K562 (cell line): ENCODE results near the gene MYO1D. TPM values are rescaled to one million over a fixed set of nuclear protein-coding genes. Genes with fewer than 3 reads are reported as not detected.

Experiments
- ATAC-seq: fragments of 200-7000 bp; cut with Tn5 transposase; 3 replicates; pipeline ENCODE4 v1.9.1; 2020; ENCODE audit warnings: moderate library complexity
- BruUV-seq: library from RNA; stranded (reverse); fragments of 400-500 nt; replicated peaks from 2 replicates; lab custom pipeline; 2021; lab: Mats Ljungman, UMichigan
- CTCF ChIA-PET: fragments of 300-600 bp; formaldehyde crosslinking; extraction: SDS; loops from one replicate; lab custom pipeline; 2021; ENCODE audit warnings: low intra/inter-chr PET ratio; lab: Yijun Ruan, JAX
- POLR2A ChIA-PET: fragments of 300-600, 350-650 bp; sonication (Branson Sonifier 250); formaldehyde crosslinking; extraction: SDS; loops from one replicate; lab custom pipeline; 2021; ENCODE audit warnings: antibody characterized with exemption, inconsistent platforms; lab: Yijun Ruan, JAX
- DNase-seq, 4 experiments: peaks; one replicate each; pipeline versions ENCODE4 v3.0.0 to v3.0.0-alpha.2; 2011 to 2018; ENCODE audit warnings: low spot score in 3 of 4, mixed read lengths in 3 of 4; ENCODE audit errors: extremely low read depth in 1 of 4
- FAIRE-seq: peaks from 2 replicates; lab custom pipeline; 2011; peaks lifted over from hg19 to GRCh38; lab: Jason Lieb, UNC
- H2AFZ ChIP-seq: 2 replicates; pipeline ENCODE4 v1.6.0; 2011; ENCODE audit warnings: low read depth, low read length, control low read depth, inconsistent platforms
- H3K27ac ChIP-seq: fragments of 200-600 bp; 3 replicates; pipeline ENCODE4 v1.8.0; 2011; ENCODE audit warnings: low read depth, mild to moderate bottlenecking, control low read depth, inconsistent platforms, low read length, moderate library complexity, mixed read lengths; ENCODE audit errors: extremely low read depth
- H3K27me3 ChIP-seq, 2 experiments: fragments of 300-600 bp in 1 of 2; 2 replicates in 1 of 2; 3 replicates in 1 of 2; pipeline versions ENCODE4 v1.6.0 to v1.8.0; 2011; ENCODE audit warnings: inconsistent platforms in 2 of 2, low read length in 2 of 2, mild to moderate bottlenecking in 1 of 2, mixed read lengths in 1 of 2, moderate library complexity in 1 of 2; ENCODE audit not compliant: control insufficient read depth in 2 of 2, insufficient read depth in 2 of 2
- H3K36me3 ChIP-seq: fragments of 300-600 bp; 3 replicates; pipeline ENCODE4 v1.8.0; 2011; ENCODE audit warnings: mild to moderate bottlenecking, low read length, inconsistent platforms; ENCODE audit not compliant: control insufficient read depth, insufficient read depth
- H3K4me1 ChIP-seq, 2 experiments: fragments of 200-600 bp in 1 of 2; replicated peaks in 1 of 2; 2 replicates in 1 of 2; 3 replicates in 1 of 2; pipeline versions ENCODE4 v1.5.1 to v1.8.0; 2011; ENCODE audit warnings: inconsistent platforms in 2 of 2, low read length in 2 of 2, mild to moderate bottlenecking in 1 of 2, mixed read lengths in 1 of 2, moderate library complexity in 1 of 2; ENCODE audit not compliant: control insufficient read depth in 2 of 2, insufficient read depth in 2 of 2
- H3K4me2 ChIP-seq: 2 replicates; pipeline ENCODE4 v1.6.1; 2011; ENCODE audit warnings: low read length, control low read depth, inconsistent platforms, mixed read lengths; ENCODE audit not compliant: insufficient read depth
- H3K4me3 ChIP-seq: fragments of 200-600 bp; sonication (generic), shearing (Covaris generic); 2 replicates; pipeline ENCODE4 v1.5.1; 2016; ENCODE audit warnings: control low read depth, inconsistent platforms
- H3K79me2 ChIP-seq: fragments of 200-600 bp; 3 replicates; pipeline ENCODE4 v1.8.0; 2011; ENCODE audit warnings: low read length, inconsistent platforms; ENCODE audit not compliant: control insufficient read depth, insufficient read depth
- H3K9ac ChIP-seq, 2 experiments: 2 replicates each; pipeline versions ENCODE4 v1.6.0 to v1.6.1; 2011; ENCODE audit warnings: low read depth in 2 of 2, low read length in 2 of 2, control low read depth in 1 of 2, inconsistent platforms in 1 of 2, mild to moderate bottlenecking in 1 of 2, mixed read lengths in 1 of 2; ENCODE audit not compliant: insufficient read depth in 1 of 2
- H3K9me1 ChIP-seq: one replicate; pipeline ENCODE4 v1.6.0; 2011; ENCODE audit warnings: inconsistent platforms, mild to moderate bottlenecking, low read length, moderate library complexity; ENCODE audit not compliant: control insufficient read depth, insufficient read depth
- H3K9me3 ChIP-seq: replicated peaks from 2 replicates; pipeline ENCODE4 v1.5.1; 2011; ENCODE audit warnings: low read depth, low read length, inconsistent platforms; ENCODE audit not compliant: control insufficient read depth, insufficient read depth
- H4K20me1 ChIP-seq: replicated peaks from 2 replicates; pipeline ENCODE4 v1.6.1; 2011; ENCODE audit warnings: low read length, inconsistent platforms, mixed read lengths; ENCODE audit not compliant: control insufficient read depth, insufficient read depth
- ATF7 ChIP-seq: fragments of 450-650 bp; IDR thresholded peaks from 2 replicates; pipeline ENCODE4 v1.7.1; 2014; ENCODE audit warnings: mild to moderate bottlenecking, moderate library complexity
- CBFA2T3 ChIP-seq: fragments of 450-650 bp; IDR thresholded peaks from 2 replicates; pipeline ENCODE4 v1.6.1; 2017
- ELF4 ChIP-seq: fragments of 450-650 bp; formaldehyde crosslinking; IDR thresholded peaks from 2 replicates; pipeline ENCODE4 v1.4.0; 2022; ENCODE audit warnings: missing genetic modification characterization
- HNRNPH1 ChIP-seq: fragments of 200-400 bp; formaldehyde crosslinking; optimal IDR thresholded peaks from 2 replicates; pipeline ENCODE3; 2017; ENCODE audit warnings: low read depth, mild to moderate bottlenecking, low read length, moderate library complexity
- HNRNPUL1 ChIP-seq: fragments of 200-400 bp; formaldehyde crosslinking; IDR thresholded peaks from 2 replicates; pipeline ENCODE4 v1.6.1; 2017; ENCODE audit warnings: low read length
- KLF16 ChIP-seq: IDR thresholded peaks from 2 replicates; pipeline ENCODE4 v1.6.1; 2016; ENCODE audit warnings: antibody characterized with exemption
- MCM3 ChIP-seq: fragments of 450-650 bp; IDR thresholded peaks from 2 replicates; pipeline ENCODE4 v1.6.1; 2016
- MYNN ChIP-seq, 2 experiments: sonication (generic); formaldehyde crosslinking in 1 of 2; IDR thresholded peaks; 2 replicates each; pipeline versions ENCODE4 v1.5.0 to v1.6.1; 2016 to 2020; ENCODE audit warnings: antibody characterized with exemption in 1 of 2, missing genetic modification reagents in 1 of 2
- POLR2A ChIP-seq: fragments of 450-650 bp; conservative IDR thresholded peaks from 2 replicates; pipeline ENCODE4 v1.6.1; 2016
- POLR2AphosphoS2 ChIP-seq: IDR thresholded peaks from 2 replicates; pipeline ENCODE4 v1.6.1; 2012; ENCODE audit warnings: low read length, improper control_type of control experiment
- POLR2AphosphoS5 ChIP-seq: IDR thresholded peaks from 2 replicates; pipeline ENCODE4 v1.6.1; 2011; ENCODE audit warnings: mild to moderate bottlenecking, low read depth, low read length, moderate library complexity; ENCODE audit not compliant: control insufficient read depth, insufficient read depth
- RCOR1 ChIP-seq, 2 experiments: IDR thresholded peaks; 2 replicates each; pipeline ENCODE4 v1.6.1; 2012; ENCODE audit warnings: low read depth in 2 of 2, low read length in 2 of 2, borderline replicate concordance in 1 of 2, improper control_type of control experiment in 1 of 2
- STAG1 ChIP-seq: sonication (generic); formaldehyde crosslinking; IDR thresholded peaks from 2 replicates; pipeline ENCODE4 v1.5.0; 2020; ENCODE audit warnings: missing genetic modification reagents, borderline replicate concordance
- TEAD1 ChIP-seq, 2 experiments: fragments of 450-650 bp in 1 of 2; sonication (generic) in 1 of 2; formaldehyde crosslinking; IDR thresholded peaks; 2 replicates each; pipeline versions ENCODE4 v1.4.0 to v1.8.0; 2020 to 2022; ENCODE audit warnings: mild to moderate bottlenecking in 2 of 2, missing genetic modification reagents in 1 of 2
- TSC22D4 ChIP-seq: fragments of 450-650 bp; IDR thresholded peaks from 2 replicates; pipeline ENCODE4 v1.6.1; 2016; ENCODE audit warnings: missing genetic modification characterization, missing biosample characterization, control low read depth
- WGBS: fragments of 100-300 bp; shearing (Covaris generic); methylation state at CpG from one replicate; pipeline ENCODE4 v1.1.6; 2016; ENCODE audit warnings: low coverage, mixed read lengths; ENCODE audit not compliant: insufficient coverage; ENCODE audit errors: missing lambda C conversion rate; 5-methylcytosine and 5-hydroxymethylcytosine counted together
- in situ Hi-C: fragments of 300-500 bp; cut with MboI; formaldehyde crosslinking; loops from 4 replicates; pipeline ENCODE4 v1.15.0; 2018; ENCODE audit warnings: inconsistent platforms, mixed read lengths
- intact Hi-C: fragments of 100-400 bp; cut with micrococcal nuclease; formaldehyde crosslinking; loops from 2 replicates; pipeline ENCODE4 v1.14.2; 2022
- polyA plus RNA-seq, 8 experiments: library from polyadenylated mRNA; depleted of rRNA in 4 of 8; stranded (reverse) in 5 of 8; unstranded in 3 of 8; fragments of >200 nt; fragmentation: Nextera tagmentation in 2 of 8; fragmentation: Illumina TruSeq in 1 of 8; extraction: Ambion mirVana in 2 of 8; extraction: Trizol in 1 of 8; gene quantifications; 2 replicates each; pipeline versions ENCODE4 v1.2.1 to v1.2.3, GENCODE V29; 2011 to 2014; ENCODE audit warnings: inconsistent platforms in 1 of 8, missing spikeins in 1 of 8
- total RNA-seq, 7 experiments: library from RNA; depleted of rRNA in 6 of 7; stranded (reverse); fragments of >200 nt in 6 of 7; fragmentation: Illumina TruSeq in 2 of 7; extraction: Trizol in 2 of 7; gene quantifications; 2 replicates each; pipeline versions ENCODE4 v1.2.1 to v1.2.3, GENCODE V29; 2011 to 2021; ENCODE audit warnings: low replicate concordance in 1 of 7
- TF ChIP-seq, protein P1 (sequence below): fragments of 450-650 bp; IDR thresholded peaks from 2 replicates; pipeline ENCODE4 v1.6.1; 2017; ENCODE audit warnings: antibody characterized with exemption
- TF ChIP-seq, protein P2 (sequence below): fragments of 250-450 bp; sonication (Bioruptor Pico); IDR thresholded peaks from 2 replicates; pipeline ENCODE4 v1.8.0; 2021; ENCODE audit warnings: borderline replicate concordance, mild to moderate bottlenecking, moderate library complexity; ENCODE audit not compliant: poor library complexity, severe bottlenecking

Gene MYO1D
- total and polyA plus RNA-seq, 9 of the 15 experiments (the other 6 are each of a cell fraction or from before 2014, with no cell fraction given): 2.1 to 71.2 (median 45.4) TPM

- no peak for TF ChIP-seq CBFA2T3
- no peak for TF ChIP-seq TEAD1 (CRISPR knock-in tag; IDR thresholded peaks at IDR 0.05)
- TF ChIP-seq POLR2AphosphoS5: peak; percentile 40; the same call in 1 of the 2 replicates
- TF ChIP-seq MYNN (IDR thresholded peaks at IDR 0.05): peak; percentile 20; the same call in 1 of the 2 replicates
- no peak for TF ChIP-seq MYNN (CRISPR knock-in tag; IDR thresholded peaks at IDR 0.05)
- no peak for TF ChIP-seq TSC22D4 (tag)
- peak; percentile 65; the same call in 1 of the 2 replicates for TF ChIP-seq STAG1 (CRISPR knock-in tag)
- peak; percentile 42; the same call in 1 of the 2 replicates for TF ChIP-seq KLF16
- peak; percentile 62; the same call in 1 of the 2 replicates for TF ChIP-seq POLR2AphosphoS2
- 0 out of 2 replicates have a peak, but pooled peaks have one; percentile 16 for TF ChIP-seq ATF7
- TF ChIP-seq, all 486 proteins: peak for 24
These were observed 393.4 kb downstream of the MYO1D start (continued) for GRCh38 chr17:32483451-32484019.

DNA sequence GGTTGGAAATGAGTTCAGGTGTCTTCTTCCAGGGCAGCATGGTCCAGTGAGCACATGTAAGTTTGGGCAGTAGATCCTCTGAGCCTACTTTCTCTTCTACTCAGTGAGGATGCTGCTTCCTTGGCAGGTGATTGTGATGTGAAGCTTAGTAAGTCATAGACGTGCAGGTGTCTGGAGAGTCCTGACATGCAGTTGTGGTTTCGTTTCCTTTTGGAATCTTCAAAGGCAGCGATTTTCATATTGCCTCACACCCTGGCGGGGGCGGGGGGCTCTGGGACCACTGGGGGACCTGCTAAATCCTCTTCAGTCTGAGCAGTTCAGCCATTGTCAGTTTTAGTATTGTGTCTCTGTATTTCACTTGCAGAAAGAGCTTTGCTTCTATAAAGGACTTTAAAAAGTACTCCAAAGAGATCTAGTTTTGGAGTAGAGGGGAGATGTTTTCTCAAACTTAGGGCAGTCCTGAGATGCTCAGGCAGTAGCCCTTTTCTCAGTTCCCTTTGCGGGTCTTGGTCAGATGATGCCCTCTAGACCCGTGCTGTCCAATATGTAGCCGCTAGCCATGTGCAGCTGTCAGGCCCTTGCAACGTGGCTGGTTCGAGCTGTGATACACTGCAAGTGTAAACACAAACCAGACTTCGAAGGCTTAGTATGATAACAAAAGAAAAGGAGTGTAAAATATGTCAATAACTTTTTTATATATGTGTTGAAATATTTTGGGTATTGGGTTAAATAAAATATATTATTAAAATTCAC, 394.2 kb downstream of the MYO1D start:
- no peak for TF ChIP-seq MCM3
- no peak for TF ChIP-seq RCOR1 (IDR thresholded peaks at IDR 0.05; ENCODE audit: borderline replicate concordance in 1 of 2, low read depth in 2 of 2, low read length in 2 of 2)
- TF ChIP-seq POLR2A: peak; percentile 41
- TF ChIP-seq HNRNPUL1: no peak
- TF ChIP-seq, protein P1, sequence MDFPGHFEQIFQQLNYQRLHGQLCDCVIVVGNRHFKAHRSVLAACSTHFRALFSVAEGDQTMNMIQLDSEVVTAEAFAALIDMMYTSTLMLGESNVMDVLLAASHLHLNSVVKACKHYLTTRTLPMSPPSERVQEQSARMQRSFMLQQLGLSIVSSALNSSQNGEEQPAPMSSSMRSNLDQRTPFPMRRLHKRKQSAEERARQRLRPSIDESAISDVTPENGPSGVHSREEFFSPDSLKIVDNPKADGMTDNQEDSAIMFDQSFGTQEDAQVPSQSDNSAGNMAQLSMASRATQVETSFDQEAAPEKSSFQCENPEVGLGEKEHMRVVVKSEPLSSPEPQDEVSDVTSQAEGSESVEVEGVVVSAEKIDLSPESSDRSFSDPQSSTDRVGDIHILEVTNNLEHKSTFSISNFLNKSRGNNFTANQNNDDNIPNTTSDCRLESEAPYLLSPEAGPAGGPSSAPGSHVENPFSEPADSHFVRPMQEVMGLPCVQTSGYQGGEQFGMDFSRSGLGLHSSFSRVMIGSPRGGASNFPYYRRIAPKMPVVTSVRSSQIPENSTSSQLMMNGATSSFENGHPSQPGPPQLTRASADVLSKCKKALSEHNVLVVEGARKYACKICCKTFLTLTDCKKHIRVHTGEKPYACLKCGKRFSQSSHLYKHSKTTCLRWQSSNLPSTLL: no peak
- no peak for TF ChIP-seq ELF4 (CRISPR knock-in tag)
- TF ChIP-seq, protein P2, sequence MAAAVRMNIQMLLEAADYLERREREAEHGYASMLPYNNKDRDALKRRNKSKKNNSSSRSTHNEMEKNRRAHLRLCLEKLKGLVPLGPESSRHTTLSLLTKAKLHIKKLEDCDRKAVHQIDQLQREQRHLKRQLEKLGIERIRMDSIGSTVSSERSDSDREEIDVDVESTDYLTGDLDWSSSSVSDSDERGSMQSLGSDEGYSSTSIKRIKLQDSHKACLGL: no peak
- 0 out of 2 replicates have a peak, but pooled peaks have one; percentile 1 for TF ChIP-seq POLR2AphosphoS5
- TF ChIP-seq HNRNPH1: no peak
- no peak for FAIRE-seq
- no peaks in the 10 kb centered on the region for H3K27me3 ChIP-seq
- no peak for ATAC-seq
- POLR2A ChIA-PET: interaction anchor here (0.6 to 3.5 kb wide), 6 partner anchors 9 to 691 kb away, joined by 3 to 15 read pairs (median 4); no protein-coding TSS in a partner anchor
- 69% methylated on average over 9 of the region's 11 CpGs for WGBS
- no peaks in the 10 kb centered on the region for H3K9me3 ChIP-seq
- peaks cover 57% of the 10 kb centered on the region for H3K36me3 ChIP-seq
- DNase-seq: no peak
- intact Hi-C loops: loop anchor here (1.0 to 10.0 kb wide), 2 partner anchors 172 to 273 kb away; no protein-coding TSS in a partner anchor
- BruUV-seq: no TSS peak
- H4K20me1 ChIP-seq: peaks cover 8% of the 10 kb centered on the region; the same call in 1 of the 2 replicates
- H3K4me1 ChIP-seq: peaks cover 9 to 24% of the 10 kb centered on the region in 2 experiments; a peak in 4 of 5 replicates
- H2AFZ ChIP-seq: no peak overlapping the region
- no peak overlapping the region for H3K27ac ChIP-seq
- no peaks in the 10 kb centered on the region for H3K9me1 ChIP-seq
- in situ Hi-C loops: no loop called here
- peaks cover 4% of the 10 kb centered on the region; the same call in 2 of the 3 replicates for H3K79me2 ChIP-seq
- no peak overlapping the region for H3K4me2 ChIP-seq
- CTCF ChIA-PET: interaction anchor here (0.9 to 1.8 kb wide), 2 partner anchors 273 to 515 kb away, joined by 3 to 9 read pairs; no protein-coding TSS in a partner anchor
- H3K9ac ChIP-seq: no peak overlapping the region
- H3K4me3 ChIP-seq: no peak overlapping the region
